Cardiac septum (tissue), 1 donor: Measurements from ENCODE around the gene METTL26. TPM values are rescaled to one million over a fixed set of nuclear protein-coding genes. Genes with fewer than 3 reads are reported as not detected.
"Not testable (repeated sequence)": the region's sequence is repeated elsewhere in the genome, so short reads cannot be mapped to it uniquely, and the experiment has no call there.

ENCODE experiments used
- DNase-seq: peaks from one replicate; pipeline ENCODE4 v3.0.0-alpha.2; 2020; ENCODE audit warnings: low spot score
- intact Hi-C: fragments of 100-400 bp; cut with DNase I; formaldehyde crosslinking; loops from one replicate; pipeline ENCODE4 v1.14.0; 2022
- total RNA-seq: library from RNA; stranded (reverse); fragmentation: NEBNext Ultra II Directional; extraction: Animal tissue kit (Norgen Biotek cat#: 25700); gene quantifications from one replicate; pipeline ENCODE4 v1.2.1, GENCODE V29; 2021
- donor health status: DM: no; HTN: no; CAD: no.

METTL26 gene
- total RNA-seq, 1 donor from 2014 or later, result 47.7 TPM

DNA sequence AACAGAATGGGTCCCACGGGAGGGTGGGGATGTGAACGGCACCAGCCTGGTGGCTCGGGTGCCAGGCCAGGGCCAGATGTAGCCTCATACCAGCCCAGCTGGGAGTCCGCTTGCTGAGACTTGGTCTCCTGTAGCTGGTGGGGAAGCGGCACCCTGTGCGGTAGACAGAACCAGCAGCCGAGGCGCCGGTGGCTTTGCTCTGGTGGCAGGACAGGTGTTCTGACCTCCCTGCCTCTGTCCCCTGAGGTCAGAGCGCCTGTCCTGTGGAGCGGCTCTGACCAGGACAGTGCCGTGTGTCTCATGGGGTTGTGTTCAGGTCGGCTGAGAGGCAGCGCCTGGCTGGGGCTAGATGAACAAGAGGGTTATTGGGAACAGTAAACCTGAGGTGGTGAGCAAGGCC lies 26.1 kb downstream of the METTL26 start:
- no peak for DNase-seq
- intact Hi-C loops, result no loop called here

DNA sequence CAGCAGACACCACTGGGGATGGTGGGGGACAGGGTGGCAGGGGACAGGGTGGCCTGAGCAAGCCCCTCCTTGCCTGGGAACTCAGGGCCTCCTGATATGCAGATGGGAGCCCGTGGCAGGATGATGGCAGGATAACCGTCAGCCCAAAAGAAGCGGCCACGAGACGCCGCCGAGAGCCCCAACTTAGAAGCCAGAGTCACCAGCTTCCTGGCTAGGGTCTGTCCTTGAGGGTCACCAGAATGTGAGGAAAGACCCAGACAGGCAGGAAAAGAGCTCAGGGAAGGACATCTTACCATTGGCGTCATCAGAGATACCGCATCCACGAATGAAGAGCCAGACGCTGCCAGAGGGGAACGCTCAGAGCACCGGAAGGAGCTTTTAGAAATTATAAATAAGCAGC lies 26.8 kb downstream of the METTL26 start:
- DNase-seq, result no peak
- intact Hi-C loops, result no loop called here

DNA sequence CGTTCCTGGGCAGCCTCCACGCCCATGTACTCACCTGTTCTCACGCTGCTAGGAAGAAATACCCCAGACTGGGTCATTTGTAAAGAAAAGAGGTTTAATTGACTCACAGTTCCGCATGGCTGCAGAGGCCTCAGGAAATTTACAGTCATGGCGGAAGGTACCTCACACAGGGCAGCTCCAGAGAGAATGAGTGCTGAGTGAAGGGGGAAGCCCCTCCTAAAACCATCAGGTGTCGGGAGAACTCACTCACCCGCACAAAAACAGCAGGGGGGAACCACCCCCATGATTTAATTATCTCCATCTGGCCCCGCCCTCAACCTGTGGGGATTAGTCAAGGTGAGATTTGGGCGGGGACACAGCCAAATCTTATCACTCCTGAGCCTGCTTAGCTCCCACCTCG lies 28.1 kb downstream of the METTL26 start:
- DNase-seq, result no peak
- intact Hi-C loops, result no loop called here

DNA sequence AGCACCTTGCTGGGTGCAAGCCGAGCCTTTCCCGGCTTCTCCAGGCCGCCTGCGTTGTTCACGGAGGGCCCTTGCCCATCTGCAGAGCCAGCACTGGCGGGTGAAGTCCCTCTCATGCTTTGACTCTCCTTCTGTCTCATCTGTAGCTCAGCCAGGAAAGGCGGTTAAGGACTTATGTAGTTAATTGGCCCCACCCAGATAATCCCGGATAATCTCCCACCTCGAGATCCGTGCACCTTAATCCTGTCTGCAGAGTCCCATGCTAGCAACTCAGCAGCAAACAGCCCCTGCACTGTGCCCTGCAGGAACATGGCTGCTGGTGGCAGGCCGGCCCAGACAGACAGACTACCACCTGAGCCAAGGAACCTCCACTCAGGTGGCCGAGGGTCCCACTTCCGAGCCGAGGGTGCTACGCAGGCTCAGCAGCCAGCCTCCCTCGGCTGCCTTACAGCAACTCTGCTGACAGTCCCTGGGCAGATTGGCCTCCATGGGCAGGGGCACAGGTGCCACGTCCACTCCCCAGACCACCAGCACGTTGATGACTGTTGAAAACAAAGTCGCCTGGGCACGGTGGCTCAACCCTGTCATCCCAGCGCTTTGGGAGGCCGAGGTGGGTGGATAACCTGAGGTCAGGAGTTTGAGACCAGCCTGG lies 29.3 kb downstream of the METTL26 start:
- no peak for DNase-seq
- intact Hi-C loops, result no loop called here

DNA sequence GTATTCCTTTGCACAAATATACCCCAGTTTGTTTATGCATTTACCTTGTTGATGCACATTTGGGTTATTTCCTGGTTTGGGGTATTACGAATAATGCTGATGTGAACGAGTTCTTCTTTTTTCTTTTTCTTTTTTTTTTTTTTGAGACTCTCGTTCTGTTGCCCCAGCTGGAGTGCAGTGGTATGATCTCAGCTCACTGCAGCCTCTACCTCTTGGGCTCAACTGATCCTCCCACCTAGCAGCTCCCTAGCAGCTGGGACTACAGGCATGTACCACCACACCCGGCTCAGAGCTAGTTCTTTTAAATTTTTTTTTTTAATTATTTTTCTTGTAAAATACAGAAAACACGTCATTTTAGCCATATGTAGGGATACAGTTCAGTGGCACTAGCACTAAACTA lies 32.2 kb downstream of the METTL26 start:
- intact Hi-C loops, result no loop called here

DNA sequence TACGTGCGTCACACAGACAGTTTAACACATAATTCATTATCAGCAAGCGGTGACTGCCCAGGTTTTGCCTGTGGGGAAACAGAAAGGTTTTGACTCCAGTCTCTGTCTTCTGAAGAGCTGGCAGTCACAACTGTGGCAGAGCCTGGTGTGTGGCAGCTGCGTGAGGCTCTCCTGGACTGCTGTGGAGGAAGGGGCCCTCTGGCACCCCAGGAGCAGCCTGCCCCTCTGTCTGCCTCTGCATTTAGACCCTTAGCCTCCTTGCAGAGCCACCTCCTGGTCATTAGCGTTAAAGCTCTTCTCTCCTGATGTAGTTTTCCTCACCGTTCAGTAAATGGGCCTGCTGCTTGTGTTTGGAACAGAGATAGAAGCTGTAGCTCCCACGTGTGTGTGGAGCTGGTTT lies 35.3 kb downstream of the METTL26 start:
- no peak for DNase-seq
- intact Hi-C loops, result no loop called here

More for the DNA sequence above, 32.2 kb downstream of the METTL26 start:
- no peak for DNase-seq

DNA sequence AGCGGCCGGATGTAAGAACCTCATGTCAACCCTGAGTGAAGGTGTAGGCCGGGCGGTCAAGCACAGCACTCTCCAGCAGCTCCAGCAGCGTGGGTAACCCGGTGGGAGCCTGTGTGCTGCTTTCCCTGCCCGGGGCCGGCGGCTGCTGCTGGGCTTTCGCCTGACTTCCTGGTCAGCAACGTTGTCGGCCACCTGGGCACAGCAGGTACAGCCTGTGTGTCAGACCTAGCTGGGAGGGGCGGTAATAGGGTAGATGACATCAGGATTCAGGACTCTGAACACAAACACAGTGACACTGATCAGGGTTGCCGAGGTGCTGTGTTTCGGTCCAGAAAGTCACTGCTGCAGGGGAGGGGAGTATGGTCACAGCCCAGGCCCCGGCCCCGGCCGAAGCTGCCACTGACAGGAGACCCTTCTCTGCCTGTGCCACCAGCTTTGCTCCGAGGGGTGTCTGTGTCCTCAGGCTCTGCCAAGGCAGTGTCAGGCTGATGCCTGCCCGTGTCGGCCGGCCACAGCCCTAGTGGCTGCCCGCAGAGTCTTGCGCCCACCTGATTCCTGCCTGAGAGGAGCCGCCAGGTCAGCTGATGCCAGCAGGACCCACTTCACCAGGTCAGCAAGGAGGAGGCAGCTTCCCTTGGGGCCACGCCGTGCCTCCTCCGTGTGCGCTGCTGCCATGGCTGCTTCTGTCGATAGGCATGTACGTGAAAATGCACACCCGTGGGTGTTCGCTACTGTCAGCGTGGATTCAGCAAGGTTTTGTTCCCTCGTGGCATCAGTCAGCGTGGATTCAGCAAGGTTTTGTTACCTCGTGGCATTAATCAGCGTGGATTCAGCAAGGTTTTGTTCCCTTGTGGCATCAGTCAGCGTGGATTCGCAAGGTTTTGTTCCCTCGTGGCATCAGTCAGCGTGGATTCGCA lies 37.0 kb downstream of the METTL26 start:
- no peak for DNase-seq
- intact Hi-C loops, result no loop called here

DNA sequence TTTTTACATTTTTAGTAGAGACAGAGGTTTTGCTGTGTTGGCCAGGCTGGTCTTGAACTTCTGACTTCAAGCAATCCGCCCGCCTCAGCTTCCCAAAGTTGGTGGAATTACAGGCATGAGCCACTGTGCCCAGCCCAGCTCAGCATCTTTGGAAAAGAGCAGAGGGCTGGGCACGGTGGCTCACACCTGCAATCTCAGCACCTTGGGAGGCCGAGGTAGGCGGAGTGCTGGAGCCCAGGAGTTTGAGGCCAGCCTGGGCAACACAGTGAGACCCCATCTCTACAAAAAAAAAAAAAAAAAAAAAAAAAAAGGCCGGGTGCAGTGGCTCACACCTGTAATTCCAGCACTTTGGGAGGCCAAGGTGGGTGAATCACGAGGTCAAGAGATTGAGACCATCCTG lies 38.5 kb downstream of the METTL26 start:
- DNase-seq, intact Hi-C loops: not testable (repeated sequence)

DNA sequence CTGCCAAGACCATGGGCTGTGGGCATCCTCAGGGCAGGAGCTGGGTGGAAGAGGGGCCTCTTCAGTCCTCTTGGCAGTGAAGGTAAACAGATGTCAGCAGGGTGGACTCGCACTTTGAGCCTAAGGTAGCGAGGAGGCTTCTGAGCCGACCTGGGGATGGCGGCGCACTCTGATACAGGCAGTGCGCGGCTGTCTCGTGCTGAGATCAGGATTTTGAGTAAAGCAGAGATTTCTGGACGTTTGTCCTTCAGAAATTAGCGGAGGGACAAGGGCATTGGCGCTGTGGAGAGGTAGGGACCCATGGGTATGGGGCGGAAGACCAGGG lies 39.4 kb downstream of the METTL26 start:
- DNase-seq, result no peak
- intact Hi-C loops, result no loop called here

DNA sequence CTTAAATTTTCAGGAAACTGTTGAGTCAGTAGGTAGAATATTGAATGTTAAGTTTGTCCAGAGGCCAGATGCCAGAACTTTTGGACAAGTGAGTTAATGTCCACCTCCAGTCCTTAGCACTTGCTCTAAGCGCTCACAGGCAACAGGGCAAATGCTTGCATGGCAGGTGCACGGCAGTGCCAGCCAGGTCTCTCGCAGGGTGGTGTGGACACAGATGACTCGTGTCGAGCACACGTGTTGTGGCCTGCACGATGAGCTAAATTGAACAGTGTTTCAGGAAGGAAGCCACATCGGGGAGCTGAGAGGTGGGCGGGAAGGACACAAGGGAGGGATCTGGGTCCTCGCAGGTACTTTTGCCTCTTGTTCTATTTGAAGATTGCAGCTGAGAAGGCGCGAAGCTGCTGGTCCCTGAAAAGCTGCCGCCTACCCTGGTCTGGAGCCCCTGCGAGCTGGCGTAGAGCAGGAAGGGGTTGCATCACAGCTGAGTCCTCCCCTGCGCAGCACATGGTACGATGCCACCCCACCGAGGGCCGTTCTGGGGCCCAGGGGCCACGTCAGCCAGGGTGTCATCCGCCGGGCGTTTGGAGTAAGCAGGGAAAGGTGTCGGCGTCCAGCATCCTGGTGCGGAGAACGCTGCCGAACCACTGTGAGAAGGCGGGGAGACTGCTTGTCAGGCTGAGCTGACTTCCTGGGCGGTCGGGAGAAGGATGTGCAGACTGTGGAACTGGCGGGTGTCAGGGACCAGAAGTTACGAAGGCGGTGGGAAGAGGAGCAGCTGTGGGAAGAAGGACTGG lies 40.0 kb downstream of the METTL26 start:
- DNase-seq, result no peak
- intact Hi-C loops, result no loop called here

DNA sequence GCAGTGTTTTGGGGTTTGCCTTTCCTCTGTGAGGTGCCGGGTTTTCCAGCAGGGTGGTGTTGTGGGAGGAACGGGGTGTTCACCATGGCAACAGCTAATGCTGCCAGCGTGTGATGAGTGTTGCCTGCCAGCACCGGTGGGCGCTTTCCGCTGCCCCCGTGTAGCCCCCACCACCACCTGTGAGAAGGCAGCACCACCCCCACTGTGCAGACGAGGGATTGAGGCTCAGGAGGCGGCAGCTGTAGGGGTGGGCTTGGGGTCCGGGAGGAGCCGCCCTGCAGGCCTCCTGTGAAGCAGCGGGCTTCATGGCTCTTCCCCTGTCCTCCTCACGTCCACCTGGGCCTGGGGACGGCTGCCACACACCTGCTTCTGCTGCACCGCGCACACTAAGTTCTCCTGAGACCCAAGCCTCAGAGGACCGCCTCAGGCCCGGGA lies 41.0 kb downstream of the METTL26 start:
- intact Hi-C loops, result no loop called here
- no peak for DNase-seq

DNA sequence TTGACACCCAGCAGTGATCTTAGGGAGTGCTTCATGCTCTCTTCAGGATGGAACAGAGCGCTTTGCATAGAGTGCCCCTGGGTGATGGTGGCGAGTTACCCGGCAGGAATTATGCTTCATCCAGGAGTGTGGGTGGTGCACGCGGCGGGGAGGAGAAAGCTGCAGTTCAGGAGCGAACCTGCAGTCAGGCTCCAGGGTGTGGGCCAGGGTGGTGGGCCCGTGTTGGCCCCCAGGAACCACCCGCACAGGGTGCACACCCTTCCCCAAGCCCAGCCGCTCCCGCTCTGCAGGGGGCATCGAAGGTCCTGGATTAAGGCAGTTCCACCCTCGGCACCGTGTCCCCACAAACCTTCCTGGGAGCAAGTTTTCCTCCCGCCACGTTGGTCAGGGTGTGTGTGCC lies 42.3 kb downstream of the METTL26 start:
- intact Hi-C loops, result no loop called here
- no peak for DNase-seq

DNA sequence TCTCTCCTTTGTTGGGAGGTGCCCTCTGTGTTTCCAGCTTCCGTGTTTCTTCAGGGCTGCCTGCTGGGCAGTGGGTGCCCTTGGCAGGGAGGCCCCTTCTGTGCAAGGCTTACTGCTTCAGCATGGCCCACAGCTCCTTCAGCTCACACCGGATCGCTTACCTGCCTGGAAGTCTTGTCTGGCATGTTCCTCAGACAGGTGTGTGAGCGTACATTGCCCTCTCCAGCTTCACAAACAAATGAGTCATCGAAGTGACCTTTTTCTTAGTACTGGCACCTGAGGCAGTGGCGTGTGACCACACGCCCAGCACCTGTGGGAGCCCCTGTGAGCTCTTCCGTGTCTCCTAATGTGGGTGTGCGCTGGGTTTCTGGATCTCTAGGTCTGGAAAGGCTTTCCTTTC lies 42.7 kb downstream of the METTL26 start:
- intact Hi-C loops, result no loop called here
- DNase-seq, result no peak

DNA sequence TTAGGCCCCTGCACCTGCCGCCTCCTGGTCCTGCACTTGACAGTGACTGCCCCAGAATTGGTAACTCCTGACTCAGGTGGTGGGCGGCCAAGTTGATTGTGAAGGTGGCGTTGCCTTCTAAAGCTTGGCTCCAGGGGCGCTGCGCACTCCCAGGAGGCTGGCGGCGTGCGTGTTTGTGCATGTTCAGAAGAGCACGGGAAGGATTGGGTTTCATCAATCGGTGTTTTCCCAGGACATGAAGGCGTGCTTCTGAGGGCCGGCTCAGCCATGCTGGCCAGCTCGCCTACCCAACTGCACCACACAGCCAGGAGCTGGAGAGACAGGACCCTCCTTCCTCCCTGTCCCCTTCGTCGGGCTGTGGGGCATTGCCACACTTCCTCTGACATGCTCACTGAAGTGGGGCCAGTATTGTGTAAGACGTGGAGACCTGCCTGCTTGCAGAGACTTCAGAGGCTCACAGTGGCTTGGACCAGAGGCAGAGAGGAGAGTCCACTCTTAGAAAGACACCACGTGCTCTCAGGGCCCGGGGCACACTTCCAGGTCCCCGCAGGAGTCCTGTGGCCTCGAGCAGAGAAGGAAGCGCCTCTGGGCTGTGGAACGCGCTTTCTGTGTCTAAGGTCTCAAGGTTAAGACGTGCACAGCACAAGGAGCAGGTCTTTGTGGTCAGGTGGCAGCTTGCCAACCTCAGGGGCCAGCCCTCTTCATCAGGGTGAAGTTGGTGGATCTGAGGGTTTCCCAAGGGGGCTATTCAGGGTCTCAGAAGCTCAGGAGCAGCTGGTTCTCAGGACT lies 43.4 kb downstream of the METTL26 start:
- DNase-seq, result no peak
- intact Hi-C loops, result no loop called here

DNA sequence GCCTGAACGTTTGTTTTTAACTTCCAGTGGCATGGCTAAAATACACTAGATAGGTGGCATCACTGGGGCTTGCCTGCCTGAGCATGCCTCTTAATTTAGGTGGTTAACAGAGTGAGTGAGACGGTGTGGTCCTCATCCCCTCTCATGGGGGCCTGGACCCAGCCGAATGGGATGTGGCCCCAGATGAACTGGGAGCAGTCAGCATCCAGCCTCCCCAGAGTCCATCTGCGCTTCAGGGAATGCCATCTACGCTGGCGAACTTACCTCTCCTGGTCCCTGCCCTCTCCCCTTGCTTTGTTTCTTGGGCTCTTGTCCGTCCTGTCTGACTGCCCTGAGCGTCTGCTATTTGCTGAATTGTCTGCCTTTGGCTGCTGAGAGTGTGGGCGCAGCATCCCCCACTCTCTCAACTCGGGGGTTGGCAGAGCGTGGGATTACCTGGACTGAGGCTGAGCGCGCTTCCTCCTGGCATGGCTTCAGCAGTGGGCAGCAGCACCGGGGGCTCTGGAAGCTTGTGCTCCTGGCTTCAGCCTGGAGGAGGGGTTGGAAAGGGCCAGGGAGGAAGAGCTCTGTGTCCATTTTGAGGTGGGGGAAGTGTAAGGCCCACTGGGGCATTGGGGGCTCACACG lies 44.1 kb downstream of the METTL26 start:
- intact Hi-C loops, result no loop called here
- DNase-seq, result no peak

DNA sequence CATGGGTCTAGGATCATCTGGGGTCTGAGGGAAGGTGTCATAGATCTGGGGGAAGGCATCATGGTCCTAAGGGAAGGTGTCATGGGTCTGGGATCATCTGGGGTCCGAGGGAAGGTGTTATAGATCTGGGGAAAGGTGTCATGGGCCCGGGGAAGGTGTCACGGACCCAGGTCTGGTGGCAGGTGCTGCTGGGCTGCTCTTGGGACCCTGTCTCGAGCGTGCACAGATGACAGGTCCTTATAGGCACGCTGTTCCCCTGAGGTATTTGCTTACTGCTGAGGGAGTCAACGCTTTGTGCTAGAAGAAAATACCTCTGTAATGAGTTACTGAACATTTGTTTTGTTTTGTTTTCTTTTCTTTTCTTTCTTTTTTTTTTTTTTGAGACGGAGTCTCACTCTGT lies 44.9 kb downstream of the METTL26 start:
- intact Hi-C loops, result no loop called here
- no peak for DNase-seq

DNA sequence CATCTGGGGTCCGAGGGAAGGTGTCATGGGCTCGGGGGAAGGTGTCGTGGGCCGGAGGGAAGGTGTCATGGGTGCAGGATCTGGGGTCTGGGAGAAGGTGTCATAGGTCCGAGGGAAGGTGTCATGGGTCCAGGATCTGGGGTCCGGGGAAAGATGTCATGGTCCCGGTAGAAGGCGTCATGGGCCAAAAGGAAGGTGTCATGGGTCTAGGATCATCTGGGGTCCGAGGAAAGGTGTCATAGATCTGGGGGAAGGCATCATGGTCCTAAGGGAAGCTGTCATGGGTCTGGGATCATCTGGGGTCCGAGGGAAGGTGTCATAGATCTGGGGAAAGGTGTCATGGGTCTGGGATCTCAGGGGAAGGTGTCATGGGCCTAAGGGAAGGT lies 45.3 kb downstream of the METTL26 start:
- intact Hi-C loops, result no loop called here
- DNase-seq, result no peak

DNA sequence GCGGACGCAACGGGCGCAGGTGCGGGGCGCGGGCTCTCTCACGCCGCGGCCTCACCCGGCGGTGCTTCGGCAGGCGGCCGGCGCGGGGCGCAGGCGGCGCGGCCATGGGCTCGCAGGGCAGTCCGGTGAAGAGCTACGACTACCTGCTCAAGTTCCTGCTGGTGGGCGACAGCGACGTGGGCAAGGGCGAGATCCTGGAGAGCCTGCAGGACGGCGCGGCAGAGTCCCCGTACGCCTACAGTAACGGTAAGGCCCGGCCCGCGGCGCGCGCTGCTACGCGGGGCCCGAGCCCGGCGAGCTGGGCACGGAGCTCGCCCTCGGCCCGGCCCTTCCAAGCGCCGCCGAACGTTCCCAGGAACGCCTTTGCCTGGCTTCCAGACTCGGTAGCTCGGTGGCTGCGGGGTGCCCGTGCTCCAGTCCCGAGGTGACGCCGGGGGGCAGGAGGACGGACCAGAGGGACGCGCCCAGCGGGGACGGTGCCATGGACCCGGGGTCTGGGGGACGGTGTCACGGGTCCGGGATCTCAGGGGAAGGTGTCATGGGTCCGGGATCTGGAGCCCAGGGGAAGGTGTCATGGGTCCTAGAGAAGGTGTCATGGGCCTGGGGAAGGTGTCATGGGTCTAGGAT lies 45.8 kb downstream of the METTL26 start:
- no peak for DNase-seq
- intact Hi-C loops, result no loop called here
